ENCODE measurements around the gene CBX7. TPM values are rescaled to one million over a fixed set of nuclear protein-coding genes. Genes with fewer than 3 reads are reported as not detected.

Gene CBX7
- total RNA-seq, 1 donor from 2014 or later = 7.7 TPM

GRCh38 chr22:39179841-39180335 lies 27.4 kb upstream of the CBX7 start:
- Mint-ChIP-seq H3K36me3 (ENCODE audit: insufficient read depth) (no peaks in the 10 kb centered on the region), H3K9me3 (ENCODE audit: low read depth) (peaks cover 2% of the 10 kb centered on the region), H3K4me1 (ENCODE audit: low read depth) (peaks cover 17% of the 10 kb centered on the region), H3K27ac (peak overlapping the region; percentile 67), H3K27me3 (no peaks in the 10 kb centered on the region), H3K4me3 (ENCODE audit: low read depth) (no peak overlapping the region)
- TF ChIP-seq CTCF (IDR thresholded peaks at IDR 0.05; ENCODE audit: unreplicated experiment) = no peak
- no peak for DNase-seq (ENCODE audit: low spot score, unreplicated experiment)

DNA sequence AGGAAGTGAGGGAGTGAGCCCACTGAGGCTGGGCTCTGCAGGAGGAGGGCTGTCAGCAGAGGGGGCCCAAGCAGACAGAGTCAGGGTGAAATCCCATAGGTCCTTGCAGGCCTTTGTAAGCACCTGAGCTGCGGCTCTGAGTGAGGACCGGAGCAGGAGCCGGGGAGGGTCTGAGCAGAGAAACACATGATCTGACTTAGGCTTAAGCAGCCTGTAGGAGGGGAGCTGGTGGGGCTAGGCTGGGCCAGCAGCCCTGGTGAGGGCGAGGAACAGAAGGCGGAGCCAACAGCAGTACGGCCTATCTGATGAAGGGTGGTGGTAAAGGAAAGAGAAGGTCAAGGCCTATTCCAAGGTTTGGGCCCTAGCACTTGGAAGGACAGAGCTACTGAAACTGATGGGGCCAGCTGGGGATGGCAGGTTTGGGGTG lies 26.9 kb upstream of the CBX7 start:
- Mint-ChIP-seq H3K4me3 (ENCODE audit: low read depth) (peak overlapping the region; percentile 9), H3K27ac (peak overlapping the region; percentile 67), H3K36me3 (ENCODE audit: insufficient read depth) (no peaks in the 10 kb centered on the region), H3K4me1 (ENCODE audit: low read depth) (peaks cover 21% of the 10 kb centered on the region), H3K27me3 (no peaks in the 10 kb centered on the region), H3K9me3 (ENCODE audit: low read depth) (peaks cover 2% of the 10 kb centered on the region)
- no peak for TF ChIP-seq CTCF (IDR thresholded peaks at IDR 0.05; ENCODE audit: unreplicated experiment)
- no peak for DNase-seq (ENCODE audit: low spot score, unreplicated experiment)

- TF ChIP-seq CTCF (IDR thresholded peaks at IDR 0.05; ENCODE audit: unreplicated experiment) = no peak
- Mint-ChIP-seq H3K4me3 (ENCODE audit: low read depth) (no peak overlapping the region), H3K9me3 (ENCODE audit: low read depth) (peaks cover 2% of the 10 kb centered on the region), H3K36me3 (ENCODE audit: insufficient read depth) (no peaks in the 10 kb centered on the region), H3K4me1 (ENCODE audit: low read depth) (peaks cover 28% of the 10 kb centered on the region), H3K27ac (peak overlapping the region; percentile 57), H3K27me3 (no peaks in the 10 kb centered on the region)
- DNase-seq (ENCODE audit: low spot score, unreplicated experiment) = no peak
These were observed 26.0 kb upstream of the CBX7 start for GRCh38 chr22:39178206-39179111.

DNA sequence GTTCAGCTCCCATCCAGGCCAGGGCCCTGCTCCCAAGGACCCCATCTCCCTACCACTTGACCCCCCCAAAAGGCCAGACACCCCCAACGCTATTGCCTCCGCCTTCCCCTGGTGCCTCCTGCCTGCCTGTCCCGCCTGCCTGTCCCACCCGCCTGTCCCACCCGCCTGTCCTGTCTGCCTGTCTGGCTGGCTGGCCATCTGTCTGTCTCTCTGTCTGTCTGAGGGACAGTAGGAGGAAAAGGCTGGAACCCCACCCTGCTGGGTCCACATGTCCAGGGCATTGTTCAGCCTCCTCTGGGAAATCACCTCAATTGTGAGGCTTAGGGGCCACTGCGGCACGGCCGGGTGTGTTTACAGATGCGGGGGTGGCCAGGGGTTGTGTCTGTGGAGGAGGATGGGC lies 25.3 kb upstream of the CBX7 start:
- Mint-ChIP-seq H3K9me3 (ENCODE audit: low read depth) (peaks cover 2% of the 10 kb centered on the region), H3K4me3 (ENCODE audit: low read depth) (no peak overlapping the region), H3K4me1 (ENCODE audit: low read depth) (peaks cover 32% of the 10 kb centered on the region), H3K27me3 (no peaks in the 10 kb centered on the region), H3K27ac (peak overlapping the region; percentile 64), H3K36me3 (ENCODE audit: insufficient read depth) (no peaks in the 10 kb centered on the region)
- DNase-seq (ENCODE audit: low spot score, unreplicated experiment) = no peak
- TF ChIP-seq CTCF (IDR thresholded peaks at IDR 0.05; ENCODE audit: unreplicated experiment) = no peak

GRCh38 chr22:39177456-39177775 lies 24.9 kb upstream of the CBX7 start:
- H3K9me3 Mint-ChIP-seq (ENCODE audit: low read depth) = peaks cover 2% of the 10 kb centered on the region
- H3K36me3 Mint-ChIP-seq (ENCODE audit: insufficient read depth) = no peaks in the 10 kb centered on the region
- H3K4me1 Mint-ChIP-seq (ENCODE audit: low read depth) = peaks cover 32% of the 10 kb centered on the region
- H3K4me3 Mint-ChIP-seq (ENCODE audit: low read depth) = no peak overlapping the region
- no peak for DNase-seq (ENCODE audit: low spot score, unreplicated experiment)
- H3K27me3 Mint-ChIP-seq = no peaks in the 10 kb centered on the region
- no peak for TF ChIP-seq CTCF (IDR thresholded peaks at IDR 0.05; ENCODE audit: unreplicated experiment)
- peak overlapping the region; percentile 64 for H3K27ac Mint-ChIP-seq

Data from progenitor cell of endocrine pancreas (in vitro differentiated cells).